ENCODE measurements around the gene HOXD3.

The HOXD3 gene

GRCh38 chr2:176206136-176206535, 49.0 kb downstream of the HOXD3 start:
- Histone ChIP-seq H3K9me2 (replicated peaks; ENCODE audit: control insufficient read depth, low read length) (no peaks in the 10 kb centered on the region), H3F3A (ENCODE audit: control insufficient read depth, insufficient read depth) (no peaks in the 10 kb centered on the region), H3K4me2 (ENCODE audit: low read length) (no peak overlapping the region), H3K9me3 (ENCODE audit: control insufficient read depth, insufficient read depth, low read length) (no peaks in the 10 kb centered on the region), H3K79me2 (ENCODE audit: control insufficient read depth, low read length) (no peaks in the 10 kb centered on the region), H3K27me3 (ENCODE audit: control insufficient read depth, low read length) (no peaks in the 10 kb centered on the region), H4K20me1 (ENCODE audit: control insufficient read depth, insufficient read depth, low read depth, low read length) (no peaks in the 10 kb centered on the region), H3K4me1 (ENCODE audit: control insufficient read depth, low read length) (no peaks in the 10 kb centered on the region), H3K4me3 (ENCODE audit: low read length) (no peak overlapping the region), H3K27ac (ENCODE audit: low read depth, low read length) (no peak overlapping the region), H3K36me3 (ENCODE audit: control insufficient read depth, low read length) (no peaks in the 10 kb centered on the region)
- TF ChIP-seq EZH2phosphoT487 (IDR thresholded peaks at IDR 0.05; ENCODE audit: borderline replicate concordance, low read length), result no peak
- TF ChIP-seq CTCF (IDR thresholded peaks at IDR 0.05; ENCODE audit: low read depth, low read length, poor library complexity, severe bottlenecking), result no peak

- Histone ChIP-seq H3K4me3 (ENCODE audit: low read length) (no peak overlapping the region), H3K79me2 (ENCODE audit: control insufficient read depth, low read length) (no peaks in the 10 kb centered on the region), H3K36me3 (ENCODE audit: control insufficient read depth, low read length) (no peaks in the 10 kb centered on the region), H3K27ac (ENCODE audit: low read depth, low read length) (no peak overlapping the region), H3F3A (ENCODE audit: control insufficient read depth, insufficient read depth) (no peaks in the 10 kb centered on the region), H3K9me2 (replicated peaks; ENCODE audit: control insufficient read depth, low read length) (no peaks in the 10 kb centered on the region), H4K20me1 (ENCODE audit: control insufficient read depth, insufficient read depth, low read depth, low read length) (no peaks in the 10 kb centered on the region), H3K9me3 (ENCODE audit: control insufficient read depth, insufficient read depth, low read length) (no peaks in the 10 kb centered on the region), H3K4me1 (ENCODE audit: control insufficient read depth, low read length) (no peaks in the 10 kb centered on the region), H3K27me3 (ENCODE audit: control insufficient read depth, low read length) (no peaks in the 10 kb centered on the region), H3K4me2 (ENCODE audit: low read length) (no peak overlapping the region)
- TF ChIP-seq EZH2phosphoT487 (IDR thresholded peaks at IDR 0.05; ENCODE audit: borderline replicate concordance, low read length), result no peak
- no peak for TF ChIP-seq CTCF (IDR thresholded peaks at IDR 0.05; ENCODE audit: low read depth, low read length, poor library complexity, severe bottlenecking)
Observed at GRCh38 chr2:176206682-176207081, 49.6 kb downstream of the HOXD3 start.

- H3F3A ChIP-seq (ENCODE audit: control insufficient read depth, insufficient read depth), result no peaks in the 10 kb centered on the region
- no peaks in the 10 kb centered on the region for H3K79me2 ChIP-seq (ENCODE audit: control insufficient read depth, low read length)
- H3K27ac ChIP-seq (ENCODE audit: low read depth, low read length), result no peak overlapping the region
- TF ChIP-seq CTCF (IDR thresholded peaks at IDR 0.05; ENCODE audit: low read depth, low read length, poor library complexity, severe bottlenecking), result no peak
- TF ChIP-seq EZH2phosphoT487 (IDR thresholded peaks at IDR 0.05; ENCODE audit: borderline replicate concordance, low read length), result no peak
- H3K4me2 ChIP-seq (ENCODE audit: low read length), result no peak overlapping the region
- no peaks in the 10 kb centered on the region for H3K9me2 ChIP-seq (replicated peaks; ENCODE audit: control insufficient read depth, low read length)
- H3K9me3 ChIP-seq (ENCODE audit: control insufficient read depth, insufficient read depth, low read length), result no peaks in the 10 kb centered on the region
- no peaks in the 10 kb centered on the region for H3K27me3 ChIP-seq (ENCODE audit: control insufficient read depth, low read length)
- no peaks in the 10 kb centered on the region for H4K20me1 ChIP-seq (ENCODE audit: control insufficient read depth, insufficient read depth, low read depth, low read length)
- no peaks in the 10 kb centered on the region for H3K4me1 ChIP-seq (ENCODE audit: control insufficient read depth, low read length)
- no peak overlapping the region for H3K4me3 ChIP-seq (ENCODE audit: low read length)
- H3K36me3 ChIP-seq (ENCODE audit: control insufficient read depth, low read length), result no peaks in the 10 kb centered on the region
Observed at GRCh38 chr2:176211110-176211509, 54.0 kb downstream of the HOXD3 start.

GRCh38 chr2:176212276-176212675, 55.2 kb downstream of the HOXD3 start:
- Histone ChIP-seq H3K4me1 (ENCODE audit: control insufficient read depth, low read length) (no peaks in the 10 kb centered on the region), H3K9me2 (replicated peaks; ENCODE audit: control insufficient read depth, low read length) (no peaks in the 10 kb centered on the region), H3K4me2 (ENCODE audit: low read length) (no peak overlapping the region), H3K4me3 (ENCODE audit: low read length) (no peak overlapping the region), H4K20me1 (ENCODE audit: control insufficient read depth, insufficient read depth, low read depth, low read length) (no peaks in the 10 kb centered on the region), H3K27me3 (ENCODE audit: control insufficient read depth, low read length) (no peaks in the 10 kb centered on the region), H3K79me2 (ENCODE audit: control insufficient read depth, low read length) (no peaks in the 10 kb centered on the region), H3K36me3 (ENCODE audit: control insufficient read depth, low read length) (no peaks in the 10 kb centered on the region), H3K9me3 (ENCODE audit: control insufficient read depth, insufficient read depth, low read length) (no peaks in the 10 kb centered on the region), H3K27ac (ENCODE audit: low read depth, low read length) (no peak overlapping the region), H3F3A (ENCODE audit: control insufficient read depth, insufficient read depth) (no peaks in the 10 kb centered on the region)
- TF ChIP-seq EZH2phosphoT487 (IDR thresholded peaks at IDR 0.05; ENCODE audit: borderline replicate concordance, low read length), result no peak
- no peak for TF ChIP-seq CTCF (IDR thresholded peaks at IDR 0.05; ENCODE audit: low read depth, low read length, poor library complexity, severe bottlenecking)

Measured in DOHH2 (cell line).